Measurements from ENCODE around the gene BCL2A1. TPM values are rescaled to one million over a fixed set of nuclear protein-coding genes. Genes with fewer than 3 reads are reported as not detected.
"Not testable (repeated sequence)": the region's sequence is repeated elsewhere in the genome, so short reads cannot be mapped to it uniquely, and the experiment has no call there.

Gene BCL2A1
- total RNA-seq, 1 donor from 2014 or later = 111 TPM

- intact Hi-C loops (cut with micrococcal nuclease) = loop anchor here (2.0 kb wide), 1 partner anchor 24 kb away; no protein-coding TSS in a partner anchor
- no peak for DNase-seq
- Mint-ChIP-seq H3K4me1 (peaks cover 5% of the 10 kb centered on the region), H3K27ac (no peak overlapping the region), H3K36me3 (ENCODE audit: low read depth) (no peaks in the 10 kb centered on the region), H3K9me3 (no peaks in the 10 kb centered on the region), H3K27me3 (peaks cover 6% of the 10 kb centered on the region), H3K4me3 (no peak overlapping the region)
These were observed 28.1 kb downstream of the BCL2A1 start for GRCh38 chr15:79942741-79943481.

- Mint-ChIP-seq H3K27ac (no peak overlapping the region), H3K9me3 (no peaks in the 10 kb centered on the region), H3K36me3 (ENCODE audit: low read depth) (no peaks in the 10 kb centered on the region), H3K4me3 (no peak overlapping the region), H3K4me1 (peaks cover 5% of the 10 kb centered on the region), H3K27me3 (peaks cover 6% of the 10 kb centered on the region)
- DNase-seq = no peak
- intact Hi-C loops (cut with micrococcal nuclease) = no loop called here
These were observed 31.6 kb downstream of the BCL2A1 start for GRCh38 chr15:79939399-79939798.

DNA sequence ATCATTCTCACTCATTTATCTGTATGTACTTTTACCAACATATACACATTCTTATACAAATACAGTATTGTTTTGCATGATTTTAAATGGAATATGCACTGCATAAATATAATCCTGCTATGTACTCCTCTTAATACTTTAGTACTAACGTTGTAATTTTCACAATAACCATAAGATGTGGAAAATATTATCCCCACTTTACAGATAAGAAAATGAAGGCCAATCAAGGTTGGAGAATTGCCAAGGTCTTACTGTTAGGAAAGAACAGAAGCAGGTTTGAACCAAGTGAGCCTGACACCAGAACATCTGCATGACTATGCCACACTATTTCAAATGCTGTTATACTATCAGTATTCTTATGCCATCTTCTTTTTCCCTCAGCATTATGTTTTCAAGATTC is 32.9 kb downstream of the BCL2A1 start:
- no peaks in the 10 kb centered on the region for H3K36me3 Mint-ChIP-seq (ENCODE audit: low read depth)
- H3K4me3 Mint-ChIP-seq = no peak overlapping the region
- H3K27me3 Mint-ChIP-seq = peaks cover 6% of the 10 kb centered on the region
- DNase-seq = no peak
- H3K27ac Mint-ChIP-seq = no peak overlapping the region
- H3K9me3 Mint-ChIP-seq = no peaks in the 10 kb centered on the region
- peaks cover 7% of the 10 kb centered on the region for H3K4me1 Mint-ChIP-seq
- intact Hi-C loops (cut with micrococcal nuclease) = no loop called here

DNA sequence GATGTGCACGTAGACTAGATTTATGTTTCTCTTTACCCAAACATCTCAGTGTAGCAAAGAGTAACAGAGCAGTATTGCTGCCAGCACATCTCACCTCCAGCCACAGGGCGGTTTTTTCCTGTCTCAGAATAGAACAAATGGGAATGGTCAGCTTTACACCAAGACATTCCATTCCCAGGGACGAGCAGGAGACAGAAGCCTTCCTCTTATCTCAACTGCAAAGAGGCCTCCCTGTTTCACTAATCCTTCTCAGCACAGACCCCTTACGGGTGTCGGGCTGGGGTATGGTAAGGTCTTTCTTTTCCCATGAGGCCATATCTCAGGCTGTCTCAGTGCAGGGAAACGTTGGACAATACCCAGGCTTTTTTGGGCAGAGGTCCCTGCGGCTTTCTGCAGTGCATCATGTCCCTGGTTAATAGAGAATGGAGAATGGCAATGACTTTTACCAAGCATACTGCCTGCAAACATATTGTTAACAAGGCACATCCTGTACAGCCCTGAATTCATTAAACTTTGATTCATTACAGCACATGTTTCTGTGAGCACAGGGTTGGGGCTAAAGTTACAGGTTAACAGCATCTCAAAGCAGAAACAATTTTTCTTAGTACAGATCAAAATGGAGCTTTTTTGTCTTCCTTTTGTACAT is 35.3 kb downstream of the BCL2A1 start:
- H3K4me1 Mint-ChIP-seq; H3K27ac Mint-ChIP-seq; H3K9me3 Mint-ChIP-seq; DNase-seq; H3K36me3 Mint-ChIP-seq (ENCODE audit: low read depth); H3K27me3 Mint-ChIP-seq; intact Hi-C loops (cut with micrococcal nuclease); H3K4me3 Mint-ChIP-seq: not testable (repeated sequence)

DNA sequence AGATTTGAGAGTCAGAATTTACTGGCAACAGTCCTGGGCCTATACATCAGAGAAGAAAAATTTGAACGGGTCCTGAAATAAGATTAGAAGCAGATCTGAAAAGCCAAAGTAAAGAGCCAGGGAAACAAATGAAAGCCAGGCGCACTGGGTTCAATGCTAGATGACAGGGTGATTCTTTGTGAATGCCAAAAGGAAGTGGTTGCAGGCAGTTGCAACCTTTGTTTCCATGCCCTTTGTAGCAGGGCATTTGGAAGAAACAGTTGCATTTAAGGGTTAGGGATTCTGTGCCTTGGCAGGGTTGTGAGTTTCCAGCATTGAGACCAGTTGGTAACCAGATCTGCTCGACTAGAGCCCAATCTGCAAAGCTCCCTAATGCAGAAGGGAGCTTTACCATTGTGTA is 37.8 kb downstream of the BCL2A1 start:
- peaks cover 7% of the 10 kb centered on the region for H3K4me1 Mint-ChIP-seq
- no peaks in the 10 kb centered on the region for H3K36me3 Mint-ChIP-seq (ENCODE audit: low read depth)
- no peak overlapping the region for H3K27ac Mint-ChIP-seq

DNA sequence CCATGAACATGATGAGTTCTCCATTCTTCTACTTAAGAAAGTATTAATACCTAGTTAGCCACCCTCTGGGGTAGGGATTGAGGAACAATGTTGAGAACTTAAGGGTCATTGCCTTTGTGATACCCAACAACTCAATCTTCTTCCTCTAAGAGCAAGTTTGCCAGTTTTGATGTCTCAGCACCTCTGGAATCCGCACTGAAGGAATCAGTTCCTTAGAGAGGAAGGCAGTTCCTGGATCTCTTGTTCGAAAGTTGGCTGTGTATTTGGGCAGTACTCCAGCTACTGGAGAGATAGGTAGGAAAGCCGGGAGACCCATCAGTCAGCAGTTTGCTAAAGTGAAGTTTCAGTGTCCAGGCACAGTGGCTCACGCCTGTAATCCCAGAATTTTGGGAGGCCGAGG is 38.5 kb downstream of the BCL2A1 start:
- Mint-ChIP-seq H3K9me3 (no peaks in the 10 kb centered on the region), H3K27ac (no peak overlapping the region), H3K4me1 (peaks cover 7% of the 10 kb centered on the region), H3K36me3 (ENCODE audit: low read depth) (no peaks in the 10 kb centered on the region), H3K4me3 (no peak overlapping the region), H3K27me3 (peaks cover 7% of the 10 kb centered on the region)
- intact Hi-C loops (cut with micrococcal nuclease) = no loop called here
- DNase-seq = no peak

More for the DNA sequence above, 37.8 kb downstream of the BCL2A1 start:
- Mint-ChIP-seq H3K9me3 (no peaks in the 10 kb centered on the region), H3K4me3 (no peak overlapping the region), H3K27me3 (peaks cover 7% of the 10 kb centered on the region)
- no peak for DNase-seq
- intact Hi-C loops (cut with micrococcal nuclease) = no loop called here

GRCh38 chr15:79930516-79930915 is 40.5 kb downstream of the BCL2A1 start:
- DNase-seq = no peak
- intact Hi-C loops (cut with micrococcal nuclease) = no loop called here
- H3K27me3 Mint-ChIP-seq = peaks cover 7% of the 10 kb centered on the region
- peaks cover 4% of the 10 kb centered on the region for H3K36me3 Mint-ChIP-seq (ENCODE audit: low read depth)
- no peaks in the 10 kb centered on the region for H3K9me3 Mint-ChIP-seq
- H3K27ac Mint-ChIP-seq = no peak overlapping the region
- no peak overlapping the region for H3K4me3 Mint-ChIP-seq
- peaks cover 7% of the 10 kb centered on the region for H3K4me1 Mint-ChIP-seq

GRCh38 chr15:79929412-79929811 is 41.6 kb downstream of the BCL2A1 start:
- Mint-ChIP-seq H3K27ac (no peak overlapping the region), H3K36me3 (ENCODE audit: low read depth) (peaks cover 4% of the 10 kb centered on the region), H3K27me3 (peaks cover 7% of the 10 kb centered on the region), H3K4me1 (peaks cover 7% of the 10 kb centered on the region), H3K9me3 (no peaks in the 10 kb centered on the region), H3K4me3 (no peak overlapping the region)
- no peak for DNase-seq
- intact Hi-C loops (cut with micrococcal nuclease) = no loop called here

DNA sequence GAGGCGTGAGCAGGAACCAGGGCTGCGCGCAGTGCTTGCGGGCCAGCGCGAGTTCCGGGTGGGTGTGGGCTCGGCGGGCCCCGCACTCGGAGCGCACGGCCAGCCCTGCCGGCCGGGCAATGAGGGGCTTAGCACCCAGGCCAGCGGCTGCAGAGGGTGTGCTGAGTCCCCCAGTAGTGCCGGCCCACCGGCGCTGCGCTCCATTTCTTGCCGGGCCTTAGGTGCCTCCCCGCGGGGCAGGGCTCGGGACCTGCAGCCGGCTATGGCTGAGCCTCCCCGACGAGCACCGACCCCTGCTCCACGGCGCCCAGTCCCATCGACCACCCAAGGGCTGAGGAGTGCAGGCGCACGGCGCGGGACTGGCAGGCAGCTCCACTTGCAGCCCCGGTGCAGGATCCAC is 44.9 kb downstream of the BCL2A1 start:
- H3K27me3 Mint-ChIP-seq; H3K27ac Mint-ChIP-seq; DNase-seq; intact Hi-C loops (cut with micrococcal nuclease); H3K4me3 Mint-ChIP-seq: not testable (repeated sequence)
- H3K9me3 Mint-ChIP-seq = peaks cover 12% of the 10 kb centered on the region
- peaks cover 18% of the 10 kb centered on the region for H3K4me1 Mint-ChIP-seq
- peaks cover 23% of the 10 kb centered on the region for H3K36me3 Mint-ChIP-seq (ENCODE audit: low read depth)

GRCh38 chr15:79924379-79924778 is 46.6 kb downstream of the BCL2A1 start:
- intact Hi-C loops (cut with micrococcal nuclease) = no loop called here
- H3K4me3 Mint-ChIP-seq = peak overlapping the region; percentile 98
- peak; percentile 61 for DNase-seq
- H3K9me3 Mint-ChIP-seq = peaks cover 12% of the 10 kb centered on the region
- H3K36me3 Mint-ChIP-seq (ENCODE audit: low read depth) = peaks cover 39% of the 10 kb centered on the region
- H3K27ac Mint-ChIP-seq = no peak overlapping the region
- H3K4me1 Mint-ChIP-seq = peaks cover 15% of the 10 kb centered on the region
- H3K27me3 Mint-ChIP-seq = peaks cover 3% of the 10 kb centered on the region

DNA sequence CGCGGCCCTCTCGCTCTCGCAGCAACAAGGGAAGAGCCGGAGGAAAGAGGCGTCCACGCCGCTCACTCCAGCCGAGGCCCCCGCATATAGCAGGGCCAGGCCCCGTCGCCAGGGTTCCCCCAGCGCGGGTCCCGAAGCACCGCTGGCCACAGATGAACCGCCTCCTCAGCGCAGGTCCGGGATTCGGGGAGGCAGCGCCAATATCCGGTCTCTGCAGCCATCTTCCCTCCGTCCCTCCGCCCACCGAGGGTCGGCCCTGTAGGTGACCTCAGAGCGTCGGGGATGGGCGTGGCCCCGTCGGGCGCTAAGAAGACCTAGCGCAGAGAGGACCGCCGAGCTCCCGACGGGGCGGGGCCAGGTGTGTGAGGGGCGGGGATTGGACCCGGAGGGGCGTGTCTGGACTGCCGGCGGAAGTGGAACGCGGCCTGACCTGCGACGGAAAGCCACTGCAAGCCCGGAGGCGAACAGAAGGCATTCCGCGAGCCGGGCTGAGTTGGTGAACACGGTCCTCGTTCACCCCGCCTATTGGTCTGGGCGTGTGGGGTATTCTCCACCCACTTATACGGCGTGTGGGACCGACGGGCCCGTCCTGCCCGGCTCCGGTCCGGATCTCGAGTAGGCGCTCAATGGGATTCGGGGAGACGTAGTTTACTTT is 47.4 kb downstream of the BCL2A1 start:
- peak; percentile 100 for DNase-seq
- Mint-ChIP-seq H3K4me3 (peak overlapping the region; percentile 98), H3K9me3 (peaks cover 12% of the 10 kb centered on the region), H3K4me1 (peaks cover 15% of the 10 kb centered on the region), H3K36me3 (ENCODE audit: low read depth) (peaks cover 46% of the 10 kb centered on the region), H3K27me3 (no peaks in the 10 kb centered on the region), H3K27ac (peak overlapping the region; percentile 98)
- intact Hi-C loops (cut with micrococcal nuclease) = loop anchor here (1.0 to 2.0 kb wide), 6 partner anchors 26 to 612 kb away; partner anchors contain the start of genes BCL2A1, FAH, MTHFS and TMED3

DNA sequence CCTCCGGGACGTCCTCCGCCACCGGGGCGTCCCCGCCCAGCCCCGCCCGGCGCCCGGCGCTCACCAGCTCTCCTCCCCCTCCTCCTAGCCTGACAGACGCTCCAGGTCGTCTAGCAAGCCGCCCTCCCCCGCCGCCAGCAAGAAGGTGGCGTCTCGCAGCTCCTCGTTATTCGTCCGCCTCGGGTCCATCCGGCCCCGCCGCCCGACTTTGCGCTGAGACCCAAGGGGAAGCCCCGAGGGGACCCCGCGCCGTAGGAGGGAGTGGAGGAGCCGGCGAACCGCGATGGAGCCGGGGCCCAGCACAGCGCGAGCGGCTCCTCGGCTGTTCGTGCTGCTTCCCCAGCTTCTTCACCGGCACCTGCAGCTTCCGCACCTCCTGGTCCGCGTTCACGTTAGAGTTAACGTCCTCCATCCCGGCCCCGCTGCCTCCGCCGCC is 47.9 kb downstream of the BCL2A1 start:
- peak; percentile 91 for DNase-seq
- peak overlapping the region; percentile 98 for H3K4me3 Mint-ChIP-seq
- H3K9me3 Mint-ChIP-seq = peaks cover 14% of the 10 kb centered on the region
- intact Hi-C loops (cut with micrococcal nuclease) = loop anchor here (1.0 to 2.0 kb wide), 6 partner anchors 26 to 612 kb away; partner anchors contain the start of genes BCL2A1, FAH, MTHFS and TMED3
- peaks cover 15% of the 10 kb centered on the region for H3K4me1 Mint-ChIP-seq
- peak overlapping the region; percentile 98 for H3K27ac Mint-ChIP-seq
- peaks cover 50% of the 10 kb centered on the region for H3K36me3 Mint-ChIP-seq (ENCODE audit: low read depth)
- no peaks in the 10 kb centered on the region for H3K27me3 Mint-ChIP-seq

DNA sequence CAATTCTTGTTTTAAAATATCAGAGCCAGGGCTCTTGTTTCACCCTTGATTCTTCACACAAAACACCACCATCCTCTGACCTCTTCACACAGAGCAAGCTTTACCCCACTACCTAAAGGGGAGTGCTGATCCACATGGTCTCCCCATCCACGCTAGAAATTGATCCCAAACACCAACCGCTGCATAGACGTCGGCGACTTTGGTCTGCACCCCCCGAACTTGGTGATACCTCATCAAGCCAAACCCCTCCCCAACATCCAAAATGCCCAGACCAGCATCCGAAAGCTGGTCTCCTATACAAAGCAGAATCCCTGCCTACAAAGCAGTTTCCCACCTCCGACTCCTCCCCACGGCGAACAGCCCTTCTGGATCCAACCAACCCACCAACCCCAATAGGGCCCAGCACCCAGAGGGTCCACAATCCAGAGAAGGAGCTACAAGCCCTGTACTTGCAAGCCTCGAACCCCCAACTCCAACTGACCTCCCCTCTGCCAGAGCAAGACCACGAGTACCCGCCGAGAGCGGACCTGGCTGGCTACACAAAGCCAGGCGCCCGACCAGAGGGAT is 48.4 kb downstream of the BCL2A1 start:
- Mint-ChIP-seq H3K4me3 (peak overlapping the region; percentile 98), H3K27me3 (no peaks in the 10 kb centered on the region), H3K4me1 (peaks cover 18% of the 10 kb centered on the region), H3K27ac (peak overlapping the region; percentile 98), H3K9me3 (peaks cover 19% of the 10 kb centered on the region), H3K36me3 (ENCODE audit: low read depth) (peaks cover 55% of the 10 kb centered on the region)
- no peak for DNase-seq
- intact Hi-C loops (cut with micrococcal nuclease) = loop anchor here (1.0 to 2.0 kb wide), 6 partner anchors 25 to 611 kb away; partner anchors contain the start of genes BCL2A1, FAH, MTHFS and TMED3

Data from activated CD4-positive, alpha-beta T cell treated with anti-CD3 and anti-CD28 coated beads, Interleukin-2, amount 10 ng/mL, durations not matched to agents 24 days and 14 days (primary cell).